HepG2 (cell line): Measurements from ENCODE around the gene MNT. TPM values are rescaled to one million over a fixed set of nuclear protein-coding genes. Genes with fewer than 3 reads are reported as not detected.
A peak's percentile ranks its signal among the peaks of the same experiment; 100 is the strongest.

Experiments
- DPF2 ChIP-seq: sonication (generic); formaldehyde crosslinking; IDR thresholded peaks from 2 replicates; pipeline ENCODE4 v1.4.0; 2020; ENCODE audit warnings: mild to moderate bottlenecking, low read depth, missing genetic modification reagents, borderline replicate concordance
- GLMP ChIP-seq: sonication (generic); formaldehyde crosslinking; IDR thresholded peaks from 2 replicates; pipeline ENCODE4 v1.9.0; 2021; ENCODE audit warnings: missing genetic modification reagents, mild to moderate bottlenecking, borderline replicate concordance
- KDM6A ChIP-seq: IDR thresholded peaks from 2 replicates; pipeline ENCODE4 v1.6.1; 2016; ENCODE audit warnings: low read depth
- MTA3 ChIP-seq: sonication (generic); formaldehyde crosslinking; IDR thresholded peaks from 2 replicates; pipeline ENCODE4 v1.4.0; 2020; ENCODE audit warnings: missing genetic modification reagents
- MXI1 ChIP-seq: IDR thresholded peaks from 3 replicates; pipeline ENCODE4 v1.6.1; 2012; ENCODE audit warnings: low read depth, low read length, inconsistent platforms, borderline replicate concordance
- NR2C2 ChIP-seq: sonication (generic); formaldehyde crosslinking; IDR thresholded peaks from 2 replicates; pipeline ENCODE4 v1.4.0; 2020; ENCODE audit warnings: missing genetic modification reagents, mild to moderate bottlenecking, moderate library complexity, borderline replicate concordance
- PCBP1 ChIP-seq: fragments of 200-400 bp; formaldehyde crosslinking; IDR thresholded peaks from 2 replicates; pipeline ENCODE4 v1.6.1; 2017; ENCODE audit warnings: mild to moderate bottlenecking, low read depth, low read length, borderline replicate concordance
- RFX1 ChIP-seq: fragments of 450-650 bp; IDR thresholded peaks from 2 replicates; pipeline ENCODE4 v1.6.1; 2017
- SKIL ChIP-seq: sonication (generic); formaldehyde crosslinking; IDR thresholded peaks from 2 replicates; pipeline ENCODE4 v1.8.0; 2022; ENCODE audit warnings: missing genetic modification reagents, mild to moderate bottlenecking, moderate library complexity, borderline replicate concordance
- SRY ChIP-seq: sonication (generic); formaldehyde crosslinking; IDR thresholded peaks from 2 replicates; pipeline ENCODE4 v1.8.0; 2022; ENCODE audit warnings: mild to moderate bottlenecking, missing genetic modification reagents
- TOE1 ChIP-seq: sonication (generic); formaldehyde crosslinking; IDR thresholded peaks from 2 replicates; pipeline ENCODE4 v1.4.0; 2020; ENCODE audit warnings: mild to moderate bottlenecking, missing genetic modification reagents
- ZNF10 ChIP-seq: sonication (generic); formaldehyde crosslinking; IDR thresholded peaks from 2 replicates; pipeline ENCODE4 v1.4.0; 2020; ENCODE audit warnings: mild to moderate bottlenecking, low read depth, missing genetic modification reagents, borderline replicate concordance
- ZNF367 ChIP-seq: sonication (generic); formaldehyde crosslinking; IDR thresholded peaks from 2 replicates; pipeline ENCODE4 v1.4.0; 2020; ENCODE audit warnings: missing genetic modification reagents, borderline replicate concordance
- ZNF44 ChIP-seq: sonication (generic); formaldehyde crosslinking; IDR thresholded peaks from 2 replicates; pipeline ENCODE4 v1.5.1; 2020; ENCODE audit warnings: mild to moderate bottlenecking, missing genetic modification reagents
- ZNF460 ChIP-seq: sonication (generic); formaldehyde crosslinking; IDR thresholded peaks from 2 replicates; pipeline ENCODE4 v1.5.1; 2020; ENCODE audit warnings: missing genetic modification reagents, mild to moderate bottlenecking, borderline replicate concordance
- ZNF547 ChIP-seq: sonication (generic); formaldehyde crosslinking; IDR thresholded peaks from 2 replicates; pipeline ENCODE4 v1.5.1; 2020; ENCODE audit warnings: mild to moderate bottlenecking, missing genetic modification reagents
- ZNF557 ChIP-seq: sonication (generic); formaldehyde crosslinking; IDR thresholded peaks from 2 replicates; pipeline ENCODE4 v1.4.0; 2020; ENCODE audit warnings: missing genetic modification reagents
- ZNF775 ChIP-seq: sonication (generic); formaldehyde crosslinking; IDR thresholded peaks from 2 replicates; pipeline ENCODE4 v1.4.0; 2020; ENCODE audit warnings: missing genetic modification reagents, mild to moderate bottlenecking, moderate library complexity, borderline replicate concordance
- polyA plus RNA-seq, 8 experiments: library from polyadenylated mRNA; depleted of rRNA in 3 of 8; stranded (reverse) in 7 of 8; unstranded in 1 of 8; fragments of >200 nt; fragmentation: Illumina TruSeq in 4 of 8; extraction: Trizol in 4 of 8; gene quantifications; 2 replicates each; pipeline versions ENCODE4 v1.2.1 to v1.2.3, GENCODE V29; 2011 to 2016; ENCODE audit warnings: low read depth in 4 of 8, missing spikeins in 1 of 8, mixed read lengths in 1 of 8; ENCODE audit not compliant: insufficient read depth in 1 of 8
- total RNA-seq, 5 experiments: library from RNA; depleted of rRNA; stranded (reverse); fragments of >200 nt; fragmentation: Illumina TruSeq; extraction: Trizol; gene quantifications; 2 replicates each; pipeline ENCODE4 v1.2.3, GENCODE V29; 2016; ENCODE audit warnings: low read depth in 1 of 5
- TF ChIP-seq, protein P1 (sequence below): sonication (generic); formaldehyde crosslinking; IDR thresholded peaks from 2 replicates; pipeline ENCODE4 v1.4.0; 2020; ENCODE audit warnings: missing genetic modification reagents
- TF ChIP-seq, protein P2 (sequence below): sonication (generic); formaldehyde crosslinking; IDR thresholded peaks from 2 replicates; pipeline ENCODE4 v1.4.0; 2020; ENCODE audit warnings: missing genetic modification reagents

Gene MNT
- total and polyA plus RNA-seq, 2 of the 13 experiments (the other 11 are each of a cell fraction or from before 2014, with no cell fraction given) = 2.1 to 3.5 TPM

DNA sequence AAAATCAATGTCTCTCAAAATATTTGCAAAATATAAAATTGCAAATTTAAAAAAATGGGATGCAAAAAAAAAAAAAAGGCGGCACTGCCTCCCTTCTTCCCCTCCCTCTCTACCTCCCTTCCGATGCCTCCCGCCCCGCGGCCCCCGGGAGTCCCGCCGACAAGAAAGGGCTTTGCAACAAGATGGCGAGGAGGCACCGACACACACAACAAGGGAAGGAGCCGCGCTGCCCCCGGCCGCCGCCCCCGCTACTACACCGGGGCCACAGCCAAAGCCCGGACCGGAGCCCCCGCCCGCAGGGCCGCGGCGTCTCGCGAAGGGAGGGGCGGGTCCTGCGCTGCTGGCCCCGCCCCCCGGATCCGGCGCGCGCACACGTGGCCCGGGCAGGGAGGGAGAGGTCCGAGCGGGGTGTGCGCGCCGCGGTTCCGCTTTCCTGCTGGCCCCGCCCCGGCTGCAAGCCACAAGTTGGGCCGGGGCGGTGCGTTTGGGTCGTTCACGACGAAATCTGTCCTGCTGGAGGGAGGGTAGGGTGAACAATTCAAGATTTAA is at the start of gene MNT (continued):
- no peak for TF ChIP-seq DPF2 (CRISPR knock-in tag)
- TF ChIP-seq ZNF557 (CRISPR knock-in tag) = no peak
- TF ChIP-seq, protein P1, sequence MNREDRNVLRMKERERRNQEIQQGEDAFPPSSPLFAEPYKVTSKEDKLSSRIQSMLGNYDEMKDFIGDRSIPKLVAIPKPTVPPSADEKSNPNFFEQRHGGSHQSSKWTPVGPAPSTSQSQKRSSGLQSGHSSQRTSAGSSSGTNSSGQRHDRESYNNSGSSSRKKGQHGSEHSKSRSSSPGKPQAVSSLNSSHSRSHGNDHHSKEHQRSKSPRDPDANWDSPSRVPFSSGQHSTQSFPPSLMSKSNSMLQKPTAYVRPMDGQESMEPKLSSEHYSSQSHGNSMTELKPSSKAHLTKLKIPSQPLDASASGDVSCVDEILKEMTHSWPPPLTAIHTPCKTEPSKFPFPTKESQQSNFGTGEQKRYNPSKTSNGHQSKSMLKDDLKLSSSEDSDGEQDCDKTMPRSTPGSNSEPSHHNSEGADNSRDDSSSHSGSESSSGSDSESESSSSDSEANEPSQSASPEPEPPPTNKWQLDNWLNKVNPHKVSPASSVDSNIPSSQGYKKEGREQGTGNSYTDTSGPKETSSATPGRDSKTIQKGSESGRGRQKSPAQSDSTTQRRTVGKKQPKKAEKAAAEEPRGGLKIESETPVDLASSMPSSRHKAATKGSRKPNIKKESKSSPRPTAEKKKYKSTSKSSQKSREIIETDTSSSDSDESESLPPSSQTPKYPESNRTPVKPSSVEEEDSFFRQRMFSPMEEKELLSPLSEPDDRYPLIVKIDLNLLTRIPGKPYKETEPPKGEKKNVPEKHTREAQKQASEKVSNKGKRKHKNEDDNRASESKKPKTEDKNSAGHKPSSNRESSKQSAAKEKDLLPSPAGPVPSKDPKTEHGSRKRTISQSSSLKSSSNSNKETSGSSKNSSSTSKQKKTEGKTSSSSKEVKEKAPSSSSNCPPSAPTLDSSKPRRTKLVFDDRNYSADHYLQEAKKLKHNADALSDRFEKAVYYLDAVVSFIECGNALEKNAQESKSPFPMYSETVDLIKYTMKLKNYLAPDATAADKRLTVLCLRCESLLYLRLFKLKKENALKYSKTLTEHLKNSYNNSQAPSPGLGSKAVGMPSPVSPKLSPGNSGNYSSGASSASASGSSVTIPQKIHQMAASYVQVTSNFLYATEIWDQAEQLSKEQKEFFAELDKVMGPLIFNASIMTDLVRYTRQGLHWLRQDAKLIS (CRISPR knock-in tag) = no peak; the same call in 1 of the 2 replicates
- TF ChIP-seq ZNF775 (CRISPR knock-in tag) = no peak
- TF ChIP-seq ZNF460 (CRISPR knock-in tag) = no peak
- no peak; the same call in 1 of the 2 replicates for TF ChIP-seq ZNF367
- no peak for TF ChIP-seq KDM6A (CRISPR knock-in tag)
- TF ChIP-seq, protein P2, sequence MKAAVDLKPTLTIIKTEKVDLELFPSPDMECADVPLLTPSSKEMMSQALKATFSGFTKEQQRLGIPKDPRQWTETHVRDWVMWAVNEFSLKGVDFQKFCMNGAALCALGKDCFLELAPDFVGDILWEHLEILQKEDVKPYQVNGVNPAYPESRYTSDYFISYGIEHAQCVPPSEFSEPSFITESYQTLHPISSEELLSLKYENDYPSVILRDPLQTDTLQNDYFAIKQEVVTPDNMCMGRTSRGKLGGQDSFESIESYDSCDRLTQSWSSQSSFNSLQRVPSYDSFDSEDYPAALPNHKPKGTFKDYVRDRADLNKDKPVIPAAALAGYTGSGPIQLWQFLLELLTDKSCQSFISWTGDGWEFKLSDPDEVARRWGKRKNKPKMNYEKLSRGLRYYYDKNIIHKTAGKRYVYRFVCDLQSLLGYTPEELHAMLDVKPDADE (CRISPR knock-in tag) = no peak
- no peak for TF ChIP-seq TOE1 (CRISPR knock-in tag)
- no peak for TF ChIP-seq ZNF10 (CRISPR knock-in tag)
- TF ChIP-seq ZNF547 = no peak
- TF ChIP-seq MXI1 = peak; percentile 94; the same call in 2 of the 3 replicates
- no peak for TF ChIP-seq PCBP1
- TF ChIP-seq SRY (CRISPR knock-in tag) = no peak
- TF ChIP-seq ZNF44 (CRISPR knock-in tag) = no peak
- TF ChIP-seq SKIL (CRISPR knock-in tag) = no peak
- no peak for TF ChIP-seq MTA3 (CRISPR knock-in tag)
- TF ChIP-seq RFX1 = no peak
- peak; percentile 45; the same call in 1 of the 2 replicates for TF ChIP-seq NR2C2 (CRISPR knock-in tag)
- no peak for TF ChIP-seq GLMP (CRISPR knock-in tag)
